GM12878 (cell line): ENCODE data around the gene DBR1. TPM values are rescaled to one million over a fixed set of nuclear protein-coding genes. Genes with fewer than 3 reads are reported as not detected.

Source experiments
- ATAC-seq: fragments of 200-7000 bp; cut with Tn5 transposase; 3 replicates; pipeline ENCODE4 v1.9.1; 2020; ENCODE audit warnings: mild to moderate bottlenecking, moderate library complexity
- BruUV-seq: library from RNA; stranded (reverse); fragments of 400-500 nt; replicated peaks from 2 replicates; lab custom pipeline; 2021; lab: Mats Ljungman, UMichigan
- CTCF ChIA-PET: fragments of 300-600 bp; sonication (Branson Sonifier 250); formaldehyde crosslinking; extraction: SDS; loops from one replicate; lab custom pipeline; 2021; ENCODE audit warnings: inconsistent platforms; lab: Yijun Ruan, JAX
- POLR2A ChIA-PET: fragments of 350-600 bp; formaldehyde crosslinking; extraction: SDS; loops from one replicate; lab custom pipeline; 2021; ENCODE audit warnings: inconsistent platforms; lab: Charles Lee
- RAD21 ChIA-PET: fragments of 300-600 bp; sonication (Branson Sonifier 250); formaldehyde crosslinking; loops from one replicate; lab custom pipeline; 2023; ENCODE audit warnings: antibody characterized with exemption; ENCODE audit not compliant: unreplicated experiment; lab: Charles Lee
- SMC1A ChIA-PET: fragments of 300-600 bp; sonication (Branson Sonifier 250); formaldehyde crosslinking; loops from one replicate; lab custom pipeline; 2023; ENCODE audit not compliant: unreplicated experiment, uncharacterized antibody; lab: Charles Lee
- DNase-seq: peaks from one replicate; pipeline ENCODE4 v3.0.0-alpha.2; 2011; ENCODE audit warnings: low read depth, low spot score
- FAIRE-seq: peaks from 3 replicates; lab custom pipeline; 2011; peaks lifted over from hg19 to GRCh38; lab: Jason Lieb, UNC
- H2AFZ ChIP-seq: 2 replicates; pipeline ENCODE4 v1.6.0; 2011; ENCODE audit warnings: low read depth, low read length, control low read depth; ENCODE audit not compliant: control insufficient read depth
- H3K27ac ChIP-seq: 2 replicates; pipeline ENCODE4 v1.5.1; 2011; ENCODE audit warnings: control low read depth; ENCODE audit not compliant: control insufficient read depth, insufficient read depth
- H3K27me3 ChIP-seq, 2 experiments: replicated peaks in 1 of 2; 2 replicates each; pipeline versions ENCODE4 v1.6.0 to v1.6.1; 2011; ENCODE audit warnings: low read length in 1 of 2; ENCODE audit not compliant: control insufficient read depth in 2 of 2, insufficient read depth in 2 of 2
- H3K36me3 ChIP-seq, 2 experiments: 2 replicates each; pipeline ENCODE4 v1.5.1; 2011; ENCODE audit warnings: low read length in 1 of 2; ENCODE audit not compliant: control insufficient read depth in 2 of 2, insufficient read depth in 2 of 2
- H3K4me1 ChIP-seq: 2 replicates; pipeline ENCODE4 v1.6.1; 2011; ENCODE audit warnings: mild to moderate bottlenecking, low read length, moderate library complexity, mixed read lengths; ENCODE audit not compliant: control insufficient read depth, insufficient read depth
- H3K4me2 ChIP-seq: 2 replicates; pipeline ENCODE4 v1.6.0; 2011; ENCODE audit warnings: control low read depth; ENCODE audit not compliant: control insufficient read depth, insufficient read depth
- H3K4me3 ChIP-seq: fragments of 200-600 bp; sonication (generic); 2 replicates; pipeline ENCODE4 v1.5.1; 2016
- H3K79me2 ChIP-seq: 2 replicates; pipeline ENCODE4 v1.6.0; 2011; ENCODE audit warnings: low read length; ENCODE audit not compliant: control insufficient read depth, insufficient read depth
- H3K9ac ChIP-seq: 2 replicates; pipeline ENCODE4 v1.8.0; 2011; ENCODE audit warnings: low read length, control low read depth, mixed read lengths; ENCODE audit not compliant: control insufficient read depth, insufficient read depth
- H3K9me3 ChIP-seq: replicated peaks from 3 replicates; pipeline ENCODE4 v1.5.1; 2011; ENCODE audit warnings: mild to moderate bottlenecking, low read length; ENCODE audit not compliant: control insufficient read depth, insufficient read depth
- H4K20me1 ChIP-seq: 2 replicates; pipeline ENCODE4 v1.6.0; 2011; ENCODE audit not compliant: control insufficient read depth, insufficient read depth
- ATF7 ChIP-seq: fragments of 450-650 bp; IDR thresholded peaks from 2 replicates; pipeline ENCODE4 v1.6.1; 2016; ENCODE audit warnings: low read depth, mild to moderate bottlenecking
- BCLAF1 ChIP-seq: fragments of 450-650 bp; IDR thresholded peaks from 2 replicates; pipeline ENCODE4 v1.6.1; 2017; ENCODE audit warnings: antibody characterized with exemption, mild to moderate bottlenecking, moderate library complexity
- BMI1 ChIP-seq: fragments of 450-650 bp; IDR thresholded peaks from 2 replicates; pipeline ENCODE4 v1.6.1; 2016; ENCODE audit warnings: mild to moderate bottlenecking, moderate library complexity, borderline replicate concordance
- CBX3 ChIP-seq: fragments of 200-600 bp; sonication (generic); IDR thresholded peaks from 2 replicates; pipeline ENCODE4 v1.6.1; 2016; ENCODE audit warnings: low read depth, borderline replicate concordance
- EED ChIP-seq: sonication (generic); IDR thresholded peaks from 2 replicates; pipeline ENCODE4 v1.6.1; 2016; ENCODE audit warnings: antibody characterized with exemption, low read depth
- ETV6 ChIP-seq, 2 experiments: fragments of 450-650 bp in 1 of 2; IDR thresholded peaks in 1 of 2; conservative IDR thresholded peaks in 1 of 2; 2 replicates each; pipeline ENCODE4 v1.6.1; 2014; ENCODE audit warnings: antibody characterized with exemption in 1 of 2, borderline replicate concordance in 1 of 2, low read depth in 1 of 2, mild to moderate bottlenecking in 1 of 2, moderate library complexity in 1 of 2
- FOS ChIP-seq: IDR thresholded peaks from 3 replicates; pipeline ENCODE4 v1.6.1; 2011; ENCODE audit warnings: borderline replicate concordance; ENCODE audit not compliant: insufficient read length; ENCODE audit errors: extremely low read depth
- IRF4 ChIP-seq: IDR thresholded peaks from 2 replicates; pipeline ENCODE4 v1.6.1; 2011; ENCODE audit warnings: low read depth, low read length
- NFXL1 ChIP-seq: fragments of 450-650 bp; IDR thresholded peaks from 2 replicates; pipeline ENCODE4 v1.6.1; 2017; ENCODE audit warnings: antibody characterized with exemption, mild to moderate bottlenecking, borderline replicate concordance
- PAX8 ChIP-seq: fragments of 450-650 bp; IDR thresholded peaks from 2 replicates; pipeline ENCODE4 v1.6.1; 2017; ENCODE audit warnings: mild to moderate bottlenecking, moderate library complexity
- POU2F2 ChIP-seq: IDR thresholded peaks from 3 replicates; pipeline ENCODE4 v1.6.1; 2011; ENCODE audit warnings: low read depth, mild to moderate bottlenecking, low read length, borderline replicate concordance
- RCOR1 ChIP-seq: conservative IDR thresholded peaks from 2 replicates; pipeline ENCODE4 v1.6.1; 2012; ENCODE audit warnings: low read depth, low read length, improper control_type of control experiment
- RFX5 ChIP-seq: IDR thresholded peaks from 2 replicates; pipeline ENCODE4 v1.6.1; 2011; ENCODE audit warnings: low read depth, low read length, improper control_type of control experiment
- RUNX3 ChIP-seq: IDR thresholded peaks from 2 replicates; pipeline ENCODE4 v1.6.1; 2012; ENCODE audit warnings: low read length, inconsistent platforms
- SMC3 ChIP-seq: IDR thresholded peaks from 2 replicates; pipeline ENCODE4 v1.6.1; 2011; ENCODE audit warnings: low read length, improper control_type of control experiment, borderline replicate concordance
- STAT1 ChIP-seq: fragments of 450-650 bp; conservative IDR thresholded peaks from 2 replicates; pipeline ENCODE4 v1.6.1; 2014; ENCODE audit warnings: antibody characterized with exemption, mild to moderate bottlenecking
- ZBED1 ChIP-seq: IDR thresholded peaks from 2 replicates; pipeline ENCODE4 v1.6.1; 2016; ENCODE audit warnings: borderline replicate concordance
- ZNF207 ChIP-seq: fragments of 450-650 bp; IDR thresholded peaks from 2 replicates; pipeline ENCODE4 v1.6.1; 2014; ENCODE audit warnings: antibody characterized with exemption, mild to moderate bottlenecking, borderline replicate concordance
- WGBS: methylation state at CpG from one replicate; pipeline ENCODE4 v1.1.6; 2016; ENCODE audit warnings: low lambda C conversion rate; ENCODE audit not compliant: insufficient replicate concordance, insufficient coverage; ENCODE audit errors: missing lambda C conversion rate; 5-methylcytosine and 5-hydroxymethylcytosine counted together
- in situ Hi-C: fragments of 300-500 bp; cut with MboI; formaldehyde crosslinking; loops from 9 replicates; pipeline ENCODE4 v1.14.3; 2018; ENCODE audit warnings: mixed read lengths
- intact Hi-C: fragments of 100-400 bp; cut with micrococcal nuclease; formaldehyde crosslinking; loops from one replicate; pipeline ENCODE4 v1.14.2; 2022; ENCODE audit not compliant: unreplicated experiment
- polyA plus RNA-seq, 11 experiments: library from polyadenylated mRNA; depleted of rRNA in 4 of 11; unstranded in 6 of 11; stranded (reverse) in 5 of 11; fragments of >200 nt; fragmentation: Nextera tagmentation in 4 of 11; fragmentation: Illumina TruSeq in 1 of 11; extraction: Ambion mirVana in 4 of 11; extraction: Trizol in 1 of 11; gene quantifications; 1 replicate in 1 of 11; 2 replicates in 10 of 11; pipeline versions ENCODE4 v1.2.1 to v1.2.3, GENCODE V29; 2011 to 2016; ENCODE audit warnings: inconsistent platforms in 2 of 11, missing spikeins in 2 of 11, low read depth in 1 of 11
- total RNA-seq, 4 experiments: library from RNA; depleted of rRNA in 3 of 4; stranded (reverse); fragments of >200 nt in 3 of 4; fragmentation: Illumina TruSeq in 1 of 4; extraction: Trizol in 1 of 4; gene quantifications; 2 replicates each; pipeline versions ENCODE4 v1.2.1 to v1.2.3, GENCODE V29; 2013 to 2021
- TF ChIP-seq, protein P1 (sequence below): fragments of 450-650 bp; conservative IDR thresholded peaks from 2 replicates; pipeline ENCODE4 v1.6.1; 2017; ENCODE audit warnings: mild to moderate bottlenecking, moderate library complexity

The DBR1 gene
- total and polyA plus RNA-seq, 10 of the 15 experiments (the other 5 are each of a cell fraction or from before 2014, with no cell fraction given), result 4.1 to 17.3 (median 15.8) TPM

DNA sequence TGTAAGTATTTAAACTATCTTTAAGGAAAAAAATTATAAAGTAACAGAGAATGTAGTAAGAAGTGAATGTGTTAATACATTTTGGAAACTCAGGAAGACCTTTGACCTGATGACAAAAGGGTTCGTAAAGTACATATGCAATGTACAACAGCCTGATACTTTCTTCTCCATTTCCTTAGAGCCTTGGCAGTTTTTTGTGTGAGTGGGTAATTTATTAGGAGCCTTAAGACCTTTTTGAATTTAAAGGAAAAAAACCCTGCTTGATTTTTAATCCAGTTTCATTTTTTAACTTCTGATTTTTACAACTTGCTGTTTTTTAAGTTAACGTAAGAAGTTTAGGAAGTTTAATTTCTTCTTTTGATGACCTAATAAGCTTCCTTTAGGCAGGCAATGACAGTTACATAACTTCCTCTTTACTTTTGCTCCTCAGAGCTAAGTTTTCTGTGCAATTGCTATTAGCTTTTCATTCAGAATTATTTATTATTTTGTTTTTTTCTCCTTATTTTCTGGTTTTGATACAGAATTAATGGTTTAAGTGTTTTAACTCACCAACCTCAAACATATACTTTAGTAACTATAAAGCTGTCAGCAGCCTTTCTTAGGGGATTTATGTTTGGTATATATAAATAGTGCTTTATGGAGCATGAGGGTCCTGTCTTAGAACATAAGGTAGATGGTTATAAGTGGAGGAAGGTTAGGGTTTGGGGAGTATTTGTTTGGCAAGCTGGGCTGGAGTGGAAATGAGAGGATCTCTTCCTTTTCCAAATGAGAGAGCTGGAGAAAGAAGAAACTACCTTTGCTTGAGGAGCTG is 47.6 kb upstream of the DBR1 start:
- WGBS, result 100% methylated on average over 2 of the region's 2 CpGs
- no peak overlapping the region for H3K4me2 ChIP-seq
- ChIA-PET POLR2A (no interaction called here), CTCF (interaction anchor here (1.0 kb wide), 1 partner anchor 9 kb away, joined by 3 read pairs; no protein-coding TSS in a partner anchor), RAD21 (no interaction called here), SMC1A (interaction anchor here (1.2 to 1.5 kb wide), 2 partner anchors 19 to 32 kb away, joined by 3 to 4 read pairs; no protein-coding TSS in a partner anchor)
- intact Hi-C loops (no loop called here), in situ Hi-C loops (no loop called here)
- ATAC-seq, result no peak
- no peak for DNase-seq
- no peaks in the 10 kb centered on the region for H3K27me3 ChIP-seq
- no peak overlapping the region for H2AFZ ChIP-seq
- no peak overlapping the region for H3K27ac ChIP-seq
- no TSS peak for BruUV-seq
- no peak for FAIRE-seq
- H3K9me3 ChIP-seq, result no peaks in the 10 kb centered on the region
- H3K4me3 ChIP-seq, result no peak overlapping the region
- no peak for TF ChIP-seq ZNF207
- TF ChIP-seq CBX3, result no peak
- no peak for TF ChIP-seq ATF7
- no peak for TF ChIP-seq POU2F2
- no peak for TF ChIP-seq RUNX3
- TF ChIP-seq ZBED1, result no peak
- TF ChIP-seq SMC3, result no peak
- TF ChIP-seq STAT1, result no peak
- TF ChIP-seq PAX8, result no peak
- TF ChIP-seq ETV6 (conservative IDR thresholded peaks at IDR 0.05 in 1 of 2, IDR thresholded peaks at IDR 0.05 in 1 of 2; ENCODE audit: borderline replicate concordance in 1 of 2, low read depth in 1 of 2), result no peak
- TF ChIP-seq FOS, result no peak
- TF ChIP-seq, protein P1, sequence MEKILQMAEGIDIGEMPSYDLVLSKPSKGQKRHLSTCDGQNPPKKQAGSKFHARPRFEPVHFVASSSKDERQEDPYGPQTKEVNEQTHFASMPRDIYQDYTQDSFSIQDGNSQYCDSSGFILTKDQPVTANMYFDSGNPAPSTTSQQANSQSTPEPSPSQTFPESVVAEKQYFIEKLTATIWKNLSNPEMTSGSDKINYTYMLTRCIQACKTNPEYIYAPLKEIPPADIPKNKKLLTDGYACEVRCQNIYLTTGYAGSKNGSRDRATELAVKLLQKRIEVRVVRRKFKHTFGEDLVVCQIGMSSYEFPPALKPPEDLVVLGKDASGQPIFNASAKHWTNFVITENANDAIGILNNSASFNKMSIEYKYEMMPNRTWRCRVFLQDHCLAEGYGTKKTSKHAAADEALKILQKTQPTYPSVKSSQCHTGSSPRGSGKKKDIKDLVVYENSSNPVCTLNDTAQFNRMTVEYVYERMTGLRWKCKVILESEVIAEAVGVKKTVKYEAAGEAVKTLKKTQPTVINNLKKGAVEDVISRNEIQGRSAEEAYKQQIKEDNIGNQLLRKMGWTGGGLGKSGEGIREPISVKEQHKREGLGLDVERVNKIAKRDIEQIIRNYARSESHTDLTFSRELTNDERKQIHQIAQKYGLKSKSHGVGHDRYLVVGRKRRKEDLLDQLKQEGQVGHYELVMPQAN, result no peak
- TF ChIP-seq NFXL1, result no peak
- no peak for TF ChIP-seq IRF4
- TF ChIP-seq EED, result no peak
- no peak for TF ChIP-seq RCOR1
- no peak for TF ChIP-seq BCLAF1
- no peak for TF ChIP-seq BMI1
- TF ChIP-seq RFX5, result no peak
- H3K36me3 ChIP-seq, result peaks cover 6 to 7% of the 10 kb centered on the region in 2 experiments
- H3K4me1 ChIP-seq, result no peaks in the 10 kb centered on the region
- no peaks in the 10 kb centered on the region for H4K20me1 ChIP-seq
- 0 out of 2 replicates have a peak, but pooled peaks cover 1% of the 10 kb centered on the region for H3K79me2 ChIP-seq
- H3K9ac ChIP-seq, result no peak overlapping the region
